AG04449 (cell line): ENCODE data around the gene RAB25.
"Not testable (repeated sequence)": the region's sequence is repeated elsewhere in the genome, so short reads cannot be mapped to it uniquely, and the experiment has no call there.

ENCODE experiments used
- CTCF ChIA-PET: fragments of 350-600 bp; formaldehyde crosslinking; extraction: SDS; loops from one replicate; lab custom pipeline; 2021; ENCODE audit warnings: antibody characterized with exemption; lab: Yijun Ruan, JAX
- POLR2A ChIA-PET: fragments of 400-600, 350-600 bp; formaldehyde crosslinking; extraction: SDS; loops from one replicate; lab custom pipeline; 2020; ENCODE audit warnings: antibody characterized with exemption, inconsistent platforms; lab: Yijun Ruan, JAX
- DNase-seq: peaks from one replicate; pipeline ENCODE4 v3.0.0-alpha.2; 2010; ENCODE audit warnings: low read depth, low spot score
- H3K4me3 ChIP-seq: 2 replicates; pipeline ENCODE4 v1.5.1; 2011; ENCODE audit warnings: low read depth, mild to moderate bottlenecking, control low read depth, low read length
- TF ChIP-seq, protein P1 (sequence below): IDR thresholded peaks from one replicate; pipeline ENCODE4 v1.5.1; 2011; ENCODE audit warnings: mild to moderate bottlenecking, moderate library complexity, low read length, control low read depth, inconsistent platforms; ENCODE audit not compliant: insufficient read depth; ENCODE audit errors: missing control alignments

Gene RAB25

GRCh38 chr1:156069490-156070455 lies 8.8 kb downstream of the RAB25 start:
- DNase-seq: no peak
- TF ChIP-seq, protein P1, sequence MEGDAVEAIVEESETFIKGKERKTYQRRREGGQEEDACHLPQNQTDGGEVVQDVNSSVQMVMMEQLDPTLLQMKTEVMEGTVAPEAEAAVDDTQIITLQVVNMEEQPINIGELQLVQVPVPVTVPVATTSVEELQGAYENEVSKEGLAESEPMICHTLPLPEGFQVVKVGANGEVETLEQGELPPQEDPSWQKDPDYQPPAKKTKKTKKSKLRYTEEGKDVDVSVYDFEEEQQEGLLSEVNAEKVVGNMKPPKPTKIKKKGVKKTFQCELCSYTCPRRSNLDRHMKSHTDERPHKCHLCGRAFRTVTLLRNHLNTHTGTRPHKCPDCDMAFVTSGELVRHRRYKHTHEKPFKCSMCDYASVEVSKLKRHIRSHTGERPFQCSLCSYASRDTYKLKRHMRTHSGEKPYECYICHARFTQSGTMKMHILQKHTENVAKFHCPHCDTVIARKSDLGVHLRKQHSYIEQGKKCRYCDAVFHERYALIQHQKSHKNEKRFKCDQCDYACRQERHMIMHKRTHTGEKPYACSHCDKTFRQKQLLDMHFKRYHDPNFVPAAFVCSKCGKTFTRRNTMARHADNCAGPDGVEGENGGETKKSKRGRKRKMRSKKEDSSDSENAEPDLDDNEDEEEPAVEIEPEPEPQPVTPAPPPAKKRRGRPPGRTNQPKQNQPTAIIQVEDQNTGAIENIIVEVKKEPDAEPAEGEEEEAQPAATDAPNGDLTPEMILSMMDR: no peak
- ChIA-PET CTCF (no interaction called here), POLR2A (no interaction called here)
- no peak overlapping the region for H3K4me3 ChIP-seq

DNA sequence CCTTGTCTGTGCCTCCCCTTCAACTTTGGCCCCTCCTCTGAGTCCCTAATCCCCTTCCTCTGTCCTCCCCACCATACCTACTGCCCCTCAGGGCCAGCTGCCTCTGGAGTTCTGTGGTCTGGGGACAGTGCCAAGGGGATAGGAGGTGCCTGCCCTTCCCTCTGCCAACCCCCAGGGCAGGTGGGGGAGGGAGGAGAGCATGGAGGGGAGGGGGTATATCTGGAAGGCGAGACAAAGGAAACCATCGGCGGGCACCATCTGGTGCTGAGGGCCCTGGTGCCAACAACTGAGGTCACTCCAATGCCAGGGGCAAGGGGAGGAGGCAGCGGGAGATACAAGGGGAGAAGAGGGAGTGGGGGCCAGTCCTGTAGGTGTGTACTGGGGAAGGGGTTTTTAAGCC lies 9.6 kb downstream of the RAB25 start:
- CTCF ChIA-PET: no interaction called here
- no peak for DNase-seq
- TF ChIP-seq, protein P1: no peak
- POLR2A ChIA-PET: no interaction called here
- H3K4me3 ChIP-seq: no peak overlapping the region

DNA sequence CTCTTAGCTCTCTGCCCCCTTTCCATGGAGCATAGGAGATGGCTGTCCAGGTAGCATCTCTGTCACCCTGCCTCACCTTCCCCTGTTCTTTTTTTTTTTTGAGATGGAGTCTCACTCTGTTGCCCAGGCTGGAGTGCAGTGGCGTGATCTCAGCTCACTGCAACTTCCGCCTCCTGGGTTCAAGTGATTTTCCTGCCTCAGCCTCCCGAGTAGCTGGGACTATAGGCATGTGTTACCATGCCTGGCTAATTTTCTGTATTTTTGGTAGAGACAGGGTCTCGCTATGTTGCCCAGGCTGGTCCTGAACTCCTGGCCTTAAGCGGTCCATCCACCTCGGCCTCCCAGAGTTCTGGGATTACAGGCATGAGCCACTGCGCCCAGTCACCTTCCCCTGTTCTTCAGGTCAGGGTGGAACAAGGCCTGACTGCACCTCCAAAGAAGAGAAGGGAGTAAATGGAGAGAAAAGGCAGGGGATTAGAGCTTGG lies 10.4 kb downstream of the RAB25 start:
- CTCF ChIA-PET, DNase-seq, H3K4me3 ChIP-seq, POLR2A ChIA-PET: not testable (repeated sequence)

- ChIA-PET POLR2A (no interaction called here), CTCF (interaction anchor here (1.9 to 4.3 kb wide), 2 partner anchors 9 to 24 kb away, joined by 8 to 20 read pairs; no protein-coding TSS in a partner anchor)
- TF ChIP-seq, protein P1: no peak
- H3K4me3 ChIP-seq: no peak overlapping the region
- DNase-seq: no peak
These were observed 11.3 kb downstream of the RAB25 start for GRCh38 chr1:156072251-156072650.

DNA sequence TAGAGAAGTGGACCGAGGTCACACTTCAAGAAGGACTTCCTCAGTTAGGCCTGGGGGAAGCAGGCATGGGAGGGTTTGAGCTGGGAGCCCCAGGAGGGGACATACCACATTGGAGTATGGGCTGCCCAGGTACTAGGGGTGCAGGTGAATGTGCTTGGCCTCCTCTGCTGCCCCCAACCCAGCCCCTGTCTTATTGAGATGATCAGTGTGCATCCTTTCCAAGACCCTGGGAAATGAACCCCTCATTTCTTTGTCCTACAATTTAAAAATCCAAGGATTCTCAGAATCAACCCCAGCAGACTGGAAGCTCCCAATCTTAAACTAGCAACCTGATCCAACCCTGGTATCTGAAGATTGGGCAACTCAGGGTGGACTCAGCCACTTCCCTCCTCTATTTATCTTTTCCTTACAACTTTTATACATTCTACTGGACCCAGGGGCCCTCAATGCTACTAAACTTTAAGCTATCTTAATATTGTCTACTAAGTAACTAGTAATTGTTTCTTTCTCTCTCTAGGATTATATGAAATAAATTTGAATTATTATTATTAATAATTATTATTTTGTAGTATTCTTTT lies 12.2 kb downstream of the RAB25 start:
- ChIA-PET CTCF (interaction anchor here (0.7 to 4.3 kb wide), 7 partner anchors 8 to 83 kb away, joined by 3 to 20 read pairs (median 3); no protein-coding TSS in a partner anchor), POLR2A (interaction anchor here (0.6 kb wide), 1 partner anchor 221 kb away, joined by 3 read pairs; no protein-coding TSS in a partner anchor)
- TF ChIP-seq, protein P1: no peak
- H3K4me3 ChIP-seq: no peak overlapping the region
- no peak for DNase-seq

DNA sequence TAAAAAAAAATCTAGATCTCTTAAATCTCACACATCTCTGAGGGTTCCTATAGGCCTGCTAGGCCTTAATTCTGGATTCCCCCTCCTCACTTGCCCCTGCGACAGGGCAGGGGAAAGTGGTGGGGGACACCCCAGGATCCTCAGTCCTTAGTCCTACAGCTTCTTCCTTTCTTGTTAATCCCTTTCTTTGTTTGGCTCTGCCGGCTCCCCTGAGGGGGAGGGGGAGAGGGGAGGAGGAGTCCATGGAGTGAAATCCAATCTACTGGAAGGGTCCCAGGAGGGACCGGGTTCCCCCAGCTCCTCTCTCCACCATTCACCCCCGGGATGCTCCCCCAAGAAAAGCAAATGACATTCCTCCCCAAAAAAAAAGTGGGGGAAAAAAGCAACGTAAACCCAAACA lies 12.8 kb downstream of the RAB25 start:
- POLR2A ChIA-PET: no interaction called here
- TF ChIP-seq, protein P1: no peak
- DNase-seq: no peak
- H3K4me3 ChIP-seq: no peak overlapping the region
- CTCF ChIA-PET: interaction anchor here (0.7 to 4.3 kb wide), 6 partner anchors 9 to 84 kb away, joined by 3 to 20 read pairs (median 4); no protein-coding TSS in a partner anchor
